Measurements from ENCODE around the gene FAM110A. TPM values are rescaled to one million over a fixed set of nuclear protein-coding genes. Genes with fewer than 3 reads are reported as not detected.

The FAM110A gene
- total RNA-seq (4.6 and 5.8 TPM in 2 replicates), polyA plus RNA-seq (5.4 and 7.2 TPM in 2 replicates), polyA minus RNA-seq (2.5 and 3.5 TPM in 2 replicates), Bru-seq, nascent RNA (percentile 46 among the genes with signal in this experiment), BruChase-seq, experiment 1, labeled RNA remaining after a 6-hour chase (percentile 56 among the genes with signal in this experiment), BruChase-seq, experiment 2, labeled RNA remaining after a 2-hour chase (percentile 53 among the genes with signal in this experiment)
- 4.5 and 4.7 TPM in 2 replicates for polyA plus RNA-seq (2011; cell fraction: cytosol; rRNA removed)
- polyA plus RNA-seq (2011; cell fraction: nucleus; rRNA removed), result 3.6 and 3.9 TPM in 2 replicates
- 5.2 and 5.8 TPM in 2 replicates for polyA plus RNA-seq (2012)
- polyA minus RNA-seq (2011; cell fraction: cytosol; rRNA and poly(A)+ RNA removed), result 1.5 TPM
- 1.3 and 2.1 TPM in 2 replicates for polyA minus RNA-seq (2011; cell fraction: nucleus; rRNA and poly(A)+ RNA removed)
- long read RNA-seq, partial matches to known transcripts, result 7 of 10 reads
- long read RNA-seq, other reads (novel, unspliced or antisense), result 0 of 10 reads

DNA sequence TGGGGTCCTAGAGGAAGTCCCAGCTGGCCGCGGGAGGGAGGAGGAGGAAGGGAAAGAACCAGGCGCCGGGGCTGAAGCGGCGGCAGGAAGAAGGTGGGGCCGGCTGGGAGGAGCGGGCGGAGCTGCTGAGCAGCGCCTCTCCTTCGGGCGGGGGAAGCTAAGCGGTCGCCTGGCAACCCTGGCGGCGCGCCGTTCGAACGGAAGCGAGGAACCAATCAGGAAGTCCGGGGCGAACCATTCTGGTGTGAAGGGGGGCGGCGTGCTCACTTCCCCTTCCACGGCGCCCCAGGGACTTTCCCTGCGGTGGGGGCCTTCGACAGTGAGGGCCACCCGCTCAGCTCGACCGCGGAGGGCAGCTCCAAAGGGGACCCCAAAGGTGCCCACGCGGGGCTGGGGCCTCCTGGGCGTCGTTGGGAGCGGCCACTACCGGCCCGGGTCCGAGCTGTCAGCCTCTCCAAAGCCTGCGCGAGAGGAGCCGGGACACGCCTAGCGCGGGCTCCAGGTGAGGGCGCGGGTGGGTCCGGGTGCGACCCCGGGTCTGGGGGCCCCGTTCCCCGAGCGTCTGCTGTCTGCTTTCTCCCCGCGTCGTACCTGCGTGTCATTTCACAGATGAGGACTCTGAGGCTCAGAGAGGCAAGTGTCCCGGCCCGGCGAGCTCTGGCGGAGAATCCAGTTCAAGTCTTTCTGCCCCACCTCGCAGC, at the start of gene FAM110A:
FAM110A (plus strand) TSS at position 266 of the 701 bp plus-strand sequence. CDS start 11,090 bp downstream, outside the sequence.
- peak within 1 kb of the TSS; percentile 61 for H3K4me2 ChIP-seq (ENCODE audit: insufficient read depth, low read length)
- H3K36me3 ChIP-seq (ENCODE audit: control insufficient read depth in 2 of 2, extremely low read depth in 1 of 2, insufficient read depth in 2 of 2, low read length in 2 of 2), result no peaks in the 10 kb centered on the region
- H4K20me1 ChIP-seq (replicated peaks; ENCODE audit: control insufficient read depth, extremely low read depth, insufficient read depth, low read length), result no peaks in the 10 kb centered on the region
- intact Hi-C loops (cut with micrococcal nuclease) (loop anchor here (1.0 to 10.0 kb wide), 4 partner anchors 11 to 661 kb away; partner anchors contain the start of genes SIRPB2 and SRXN1), dilution Hi-C loops (cut with MboI; ENCODE audit: extremely low pct_ligation_motif_present, low sequenced_read_pairs) (no loop called here)
- POLR2A ChIA-PET, result interaction anchor here (0.6 kb wide), 2 partner anchors 109 to 961 kb away, joined by 3 to 4 read pairs; no protein-coding TSS in a partner anchor
- BruUV-seq (replicated peaks), result no TSS peak
- peak; percentile 99 for FAIRE-seq
- CTCF ChIA-PET, result interaction anchor here (0.6 to 3.9 kb wide), 11 partner anchors 9 to 275 kb away, joined by 3 to 28 read pairs (median 4); no protein-coding TSS in a partner anchor
- peak within 1 kb of the TSS; percentile 60 to 71 (median 66) for H3K4me3 ChIP-seq (replicated peaks in 1 of 3; ENCODE audit: insufficient read depth in 1 of 3, low read depth in 1 of 3, low read length in 3 of 3)
- peaks cover 43% of the 10 kb centered on the region for H3K4me1 ChIP-seq (ENCODE audit: control insufficient read depth, extremely low read depth, insufficient read depth, low read length)
- TF ChIP-seq MYC (IDR thresholded peaks at IDR 0.05; ENCODE audit: low read depth, low read length) (no peak), POLR2AphosphoS5 (IDR thresholded peaks at IDR 0.05; ENCODE audit: insufficient read depth, low read depth, low read length) (peak; percentile 94), GATA2 (IDR thresholded peaks at IDR 0.05; ENCODE audit: insufficient read depth, insufficient read length, low read depth, low read length) (no peak)
- no peaks in the 10 kb centered on the region for H3K9me1 ChIP-seq (replicated peaks; ENCODE audit: control insufficient read depth, extremely low read depth, insufficient read depth, low read length)
- peak within 1 kb of the TSS; percentile 75 for H2AFZ ChIP-seq (ENCODE audit: low read depth, low read length)
- H3K27ac ChIP-seq (ENCODE audit: insufficient read depth, low read depth, low read length), result peak within 1 kb of the TSS; percentile 88
- H3K9me3 ChIP-seq (replicated peaks; ENCODE audit: control insufficient read depth, insufficient read depth, low read length), result no peaks in the 10 kb centered on the region
- peak within 1 kb of the TSS; percentile 81 for H3K9ac ChIP-seq (replicated peaks; ENCODE audit: extremely low read depth, insufficient read depth, low read length)
- peak; percentile 94 for DNase-seq (ENCODE audit: low read depth, low spot score)
- H3K79me2 ChIP-seq (ENCODE audit: control insufficient read depth, insufficient read depth, low read length), result peaks cover 32% of the 10 kb centered on the region
- no peaks in the 10 kb centered on the region for H3K27me3 ChIP-seq (ENCODE audit: control insufficient read depth in 2 of 2, insufficient read depth in 2 of 2, low read length in 2 of 2)

DNA sequence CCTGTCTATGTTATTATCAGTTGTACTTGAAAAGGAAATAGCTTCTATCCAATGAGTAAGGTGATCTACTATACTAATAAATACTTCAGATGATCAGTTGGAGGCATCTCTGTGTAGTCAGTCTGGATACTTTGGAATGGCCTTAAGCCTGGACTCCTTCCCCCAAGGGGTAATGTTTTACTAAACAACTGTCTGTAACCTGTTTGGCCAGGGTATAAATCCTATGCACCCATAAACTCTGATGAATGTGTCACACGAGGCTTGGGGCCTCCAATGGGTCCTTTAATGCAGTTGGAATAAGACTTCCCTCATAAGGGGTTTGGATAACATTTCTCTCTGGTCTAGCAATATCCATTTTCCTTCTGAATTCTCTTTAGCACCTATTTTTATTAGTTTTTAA, 45.7 kb upstream of the FAM110A start:
- POLR2A ChIA-PET, result no interaction called here
- CTCF ChIA-PET, result no interaction called here
- intact Hi-C loops (cut with micrococcal nuclease) (no loop called here), dilution Hi-C loops (cut with MboI; ENCODE audit: extremely low pct_ligation_motif_present, low sequenced_read_pairs) (no loop called here)
- no peak overlapping the region for H2AFZ ChIP-seq (ENCODE audit: low read depth, low read length)
- H3K4me2 ChIP-seq (ENCODE audit: insufficient read depth, low read length), result no peak overlapping the region
- no peaks in the 10 kb centered on the region for H3K36me3 ChIP-seq (ENCODE audit: control insufficient read depth in 2 of 2, extremely low read depth in 1 of 2, insufficient read depth in 2 of 2, low read length in 2 of 2)
- no peak overlapping the region for H3K4me3 ChIP-seq (replicated peaks in 1 of 3; ENCODE audit: insufficient read depth in 1 of 3, low read depth in 1 of 3, low read length in 3 of 3)
- H3K27ac ChIP-seq (ENCODE audit: insufficient read depth, low read depth, low read length), result no peak overlapping the region
- DNase-seq (ENCODE audit: low read depth, low spot score) (no peak), FAIRE-seq (no peak)
- no peak overlapping the region for H3K9ac ChIP-seq (replicated peaks; ENCODE audit: extremely low read depth, insufficient read depth, low read length)
- H3K4me1 ChIP-seq (ENCODE audit: control insufficient read depth, extremely low read depth, insufficient read depth, low read length), result no peaks in the 10 kb centered on the region
- no peaks in the 10 kb centered on the region for H4K20me1 ChIP-seq (replicated peaks; ENCODE audit: control insufficient read depth, extremely low read depth, insufficient read depth, low read length)
- TF ChIP-seq POLR2AphosphoS5 (IDR thresholded peaks at IDR 0.05; ENCODE audit: insufficient read depth, low read depth, low read length) (no peak), FOS (IDR thresholded peaks at IDR 0.05; ENCODE audit: borderline replicate concordance, insufficient read depth, low read length) (no peak)
- TF ChIP-seq, protein P1, sequence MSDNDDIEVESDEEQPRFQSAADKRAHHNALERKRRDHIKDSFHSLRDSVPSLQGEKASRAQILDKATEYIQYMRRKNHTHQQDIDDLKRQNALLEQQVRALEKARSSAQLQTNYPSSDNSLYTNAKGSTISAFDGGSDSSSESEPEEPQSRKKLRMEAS (IDR thresholded peaks at IDR 0.05; ENCODE audit: insufficient read depth, insufficient read length), result no peak
- H3K9me3 ChIP-seq (replicated peaks; ENCODE audit: control insufficient read depth, insufficient read depth, low read length), result no peaks in the 10 kb centered on the region
- H3K79me2 ChIP-seq (ENCODE audit: control insufficient read depth, insufficient read depth, low read length), result no peaks in the 10 kb centered on the region
- H3K27me3 ChIP-seq (ENCODE audit: control insufficient read depth in 2 of 2, insufficient read depth in 2 of 2, low read length in 2 of 2), result no peaks in the 10 kb centered on the region
- no peaks in the 10 kb centered on the region for H3K9me1 ChIP-seq (replicated peaks; ENCODE audit: control insufficient read depth, extremely low read depth, insufficient read depth, low read length)
- no TSS peak for BruUV-seq (replicated peaks)
